GM21825 (cell line): ENCODE results near the gene CRK.
"Not testable (repeated sequence)": the region's sequence is repeated elsewhere in the genome, so short reads cannot be mapped to it uniquely, and the experiment has no call there.

Experiments used
- ATAC-seq: cut with Tn5 transposase; IDR thresholded peaks from one replicate; pipeline ENCODE4 v1.9.1; 2021; ENCODE audit warnings: mild to moderate bottlenecking, moderate library complexity; ENCODE audit not compliant: unreplicated experiment

CRK gene

GRCh38 chr17:1434150-1434549 is 21.9 kb downstream of the CRK start:
- no peak for ATAC-seq

DNA sequence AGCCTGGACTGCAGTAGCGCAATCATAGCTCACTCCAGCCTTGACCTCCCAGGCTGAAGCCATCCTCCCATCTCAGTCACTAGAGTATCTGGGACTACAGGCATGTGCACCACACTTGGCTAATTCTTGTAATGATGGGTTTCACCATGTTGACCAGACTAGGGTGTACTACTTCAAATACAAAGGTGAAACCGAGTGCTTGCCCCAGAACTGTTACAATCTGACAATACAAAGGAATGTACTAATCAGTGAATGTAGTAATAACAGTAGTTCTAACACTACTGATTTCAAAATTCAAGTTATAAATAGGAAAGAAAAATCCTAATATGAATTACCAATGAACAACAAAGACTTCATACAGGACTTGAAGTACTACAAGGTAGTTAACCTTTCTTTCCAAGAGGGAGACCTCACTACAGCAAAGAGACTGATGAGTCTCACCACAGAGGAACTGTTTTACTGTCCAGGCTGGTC is 24.4 kb downstream of the CRK start:
- no peak for ATAC-seq

GRCh38 chr17:1423456-1424135 is 32.4 kb downstream of the CRK start:
- ATAC-seq: no peak

- ATAC-seq: no peak
These were observed 33.1 kb downstream of the CRK start for GRCh38 chr17:1422885-1423284.

GRCh38 chr17:1421470-1421869 is 34.6 kb downstream of the CRK start:
- ATAC-seq: no peak

DNA sequence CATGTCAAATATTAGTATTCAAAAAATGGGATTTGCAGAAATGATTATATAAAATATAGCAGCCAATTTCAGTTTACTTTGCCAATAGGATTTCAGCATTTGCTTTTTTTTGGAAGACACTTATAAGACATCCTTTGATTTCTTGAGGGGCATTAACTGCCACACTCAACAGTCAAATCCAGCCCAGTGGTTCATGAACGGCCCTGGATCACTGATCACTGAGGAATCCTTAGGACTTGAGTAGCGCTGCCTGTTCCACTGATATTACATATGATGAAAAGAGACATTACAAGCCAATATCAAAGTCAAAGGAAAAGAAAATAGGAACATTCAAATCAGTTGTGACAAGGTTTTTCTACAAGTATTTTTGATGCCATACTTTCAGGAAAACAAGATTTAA is 35.1 kb downstream of the CRK start:
- no peak for ATAC-seq

DNA sequence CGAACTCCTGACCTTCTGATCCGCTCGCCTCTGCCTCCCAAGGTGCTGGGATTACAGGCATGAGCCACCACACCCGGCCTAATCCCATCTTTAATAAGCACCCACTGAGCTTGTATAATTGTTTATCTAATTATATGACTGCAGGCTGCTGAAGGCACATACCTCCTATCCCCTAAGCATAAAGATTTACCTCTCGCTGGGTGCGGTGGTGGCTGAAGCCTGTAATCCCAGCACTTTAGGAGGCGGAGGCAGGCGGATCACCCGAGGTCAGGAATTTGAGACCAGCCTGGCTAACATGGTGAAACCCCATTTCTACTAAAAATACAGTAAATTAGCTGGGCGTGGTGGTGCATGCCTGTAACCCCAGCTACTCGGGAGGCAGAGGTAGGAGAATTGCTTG is 35.9 kb downstream of the CRK start:
- ATAC-seq: no peak

GRCh38 chr17:1418476-1418875 is 37.6 kb downstream of the CRK start:
- ATAC-seq: not testable (repeated sequence)

GRCh38 chr17:1416414-1416813 is 39.6 kb downstream of the CRK start:
- no peak for ATAC-seq

DNA sequence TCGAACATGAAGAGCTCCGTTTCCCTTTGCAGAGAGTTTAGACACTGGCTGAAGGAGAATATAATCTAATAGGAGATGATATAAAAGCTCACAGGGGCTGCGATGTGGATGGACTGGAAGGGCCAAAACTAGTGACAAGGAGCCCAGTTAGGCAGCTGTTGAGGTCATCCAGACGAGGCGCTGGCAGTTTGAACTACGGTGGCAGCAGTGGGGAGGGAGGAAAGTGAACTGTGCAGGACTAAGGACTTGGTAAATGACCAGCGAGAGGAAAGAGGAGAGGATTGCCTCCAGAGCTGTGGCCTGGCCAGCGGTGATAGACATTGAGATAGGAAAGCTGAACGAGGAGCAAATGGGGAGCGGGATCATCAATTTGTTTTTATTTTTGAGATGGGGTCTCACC is 41.4 kb downstream of the CRK start:
- no peak for ATAC-seq

GRCh38 chr17:1414001-1414574 is 41.9 kb downstream of the CRK start:
- ATAC-seq: no peak

DNA sequence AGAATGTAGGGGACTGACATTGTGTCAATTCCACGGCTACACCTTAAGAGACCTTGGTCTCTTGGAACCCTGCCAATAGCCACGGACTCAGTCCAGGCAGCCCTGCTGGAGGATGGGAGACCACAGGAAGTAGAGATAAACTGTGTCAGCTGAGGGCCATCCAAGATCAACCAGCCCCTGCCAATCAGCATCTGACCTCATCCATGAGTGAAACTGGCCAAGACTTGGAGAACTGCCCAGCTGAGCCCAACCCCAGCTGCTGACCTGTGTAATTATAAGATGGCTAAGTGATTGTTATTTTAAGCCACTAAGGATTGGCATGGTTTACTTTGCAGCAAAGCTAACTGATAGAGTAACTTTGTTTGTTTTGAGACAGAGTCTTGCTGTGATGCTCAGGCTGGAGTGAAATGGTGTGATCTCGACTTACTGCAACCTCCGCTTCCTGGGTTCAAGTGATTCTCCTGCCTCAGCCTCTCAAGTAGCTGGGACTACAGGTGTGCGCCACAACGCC is 42.7 kb downstream of the CRK start:
- ATAC-seq: no peak

DNA sequence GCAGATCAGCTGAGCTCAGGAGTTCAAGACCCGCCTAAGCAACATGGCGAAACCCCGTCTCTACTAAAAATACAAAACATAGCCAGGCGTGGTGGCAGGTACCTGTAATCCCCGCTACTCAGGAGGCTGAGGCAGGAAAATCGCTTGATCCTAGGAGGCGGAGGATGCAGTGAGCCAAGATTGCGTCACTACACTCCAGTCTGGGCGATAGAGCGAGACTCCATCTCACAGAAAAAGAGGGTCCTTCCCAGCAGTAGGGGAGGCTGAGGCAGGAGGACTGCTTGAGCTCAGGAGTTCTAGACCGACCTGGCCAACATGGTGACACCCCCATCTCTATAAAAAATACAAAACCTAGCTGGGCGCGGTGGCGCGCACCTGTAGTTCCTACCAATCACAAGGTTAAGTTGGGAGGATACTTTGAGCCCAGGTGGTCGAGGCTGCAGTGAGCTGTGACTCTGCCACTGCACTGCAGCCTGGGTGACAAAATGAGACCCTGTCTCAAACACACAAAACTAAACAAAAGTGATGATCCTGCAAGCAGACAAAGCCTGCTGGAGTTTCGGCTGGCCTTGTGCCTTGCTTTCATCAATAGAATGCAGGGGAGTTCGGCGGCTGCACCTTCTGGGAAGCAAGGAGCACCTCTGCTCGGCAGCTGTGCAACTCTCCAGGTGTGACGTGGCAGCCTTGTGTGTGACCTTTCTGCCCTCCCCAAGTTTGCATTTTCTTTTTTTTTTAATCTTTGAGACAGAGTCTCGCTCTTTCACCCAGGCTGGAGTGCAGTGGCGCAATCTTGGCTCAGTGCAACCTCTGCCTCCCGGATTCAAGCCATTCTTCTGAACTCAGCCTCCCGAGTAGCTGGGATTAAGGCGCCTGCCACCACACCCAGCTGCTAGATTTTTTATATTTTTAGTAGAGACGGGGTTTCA is 43.6 kb downstream of the CRK start:
- ATAC-seq: no peak

DNA sequence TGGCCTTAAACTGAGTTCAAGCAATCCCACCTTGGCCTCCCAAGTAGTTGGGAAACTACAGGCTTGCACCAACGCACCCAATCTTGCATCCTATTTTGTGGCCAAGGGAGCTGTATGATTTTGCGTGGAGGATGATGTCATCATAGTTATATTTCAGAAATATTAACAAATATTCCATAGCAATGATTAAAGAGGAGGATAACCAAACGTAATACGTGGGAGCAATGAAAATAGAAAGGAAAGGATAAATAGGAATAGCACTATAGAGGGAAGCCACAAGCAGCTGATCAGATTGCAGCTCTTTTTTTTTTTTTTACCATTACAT is 53.8 kb downstream of the CRK start:
- no peak for ATAC-seq

DNA sequence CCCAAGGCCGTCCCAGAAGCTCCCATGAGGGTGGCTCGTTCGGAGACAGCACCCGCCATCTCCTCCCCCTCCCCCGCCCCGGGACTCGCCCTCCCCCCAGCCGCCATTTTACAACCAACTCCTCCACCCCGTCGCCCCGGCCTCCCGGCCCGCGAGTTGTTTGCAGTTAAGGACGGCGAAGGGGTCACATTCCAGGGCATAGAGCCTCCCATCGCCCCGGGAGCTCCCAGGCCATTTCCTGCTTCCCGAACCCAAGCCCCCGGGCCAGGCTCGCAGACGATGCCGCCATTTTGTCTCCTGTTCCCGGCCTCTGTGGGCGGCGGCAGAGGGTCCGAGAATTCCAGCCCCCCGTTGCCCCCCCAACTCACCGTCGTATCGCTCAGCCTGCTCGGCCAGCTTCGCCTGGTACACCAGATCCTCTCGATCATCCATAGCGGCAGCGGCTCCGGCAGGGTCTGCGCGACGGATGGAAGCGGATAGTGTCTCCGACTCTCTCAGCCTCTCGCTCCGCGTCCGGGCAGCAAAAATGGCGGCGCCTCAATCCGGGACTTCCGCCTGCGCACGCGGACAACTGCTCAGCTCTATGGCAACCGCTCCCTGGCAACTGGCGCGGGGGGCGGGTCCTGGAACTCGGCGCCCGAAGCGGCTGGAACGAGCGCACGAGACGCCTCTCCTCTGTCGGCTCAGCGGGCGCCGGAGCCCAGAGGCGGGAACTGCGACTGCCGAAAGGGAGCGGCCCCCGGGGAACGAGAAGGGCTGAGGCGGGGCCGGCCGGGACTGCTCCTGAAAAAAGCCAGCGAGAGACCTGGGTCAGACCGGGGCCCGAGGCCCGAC is 56.1 kb downstream of the CRK start, which contains the start of gene YWHAE:
Gene YWHAE, minus strand, starts transcription at position 544 of the 834 bp plus-strand sequence. Its CDS starts 112 bp downstream, at position 432.
- ATAC-seq: peak; percentile 85

DNA sequence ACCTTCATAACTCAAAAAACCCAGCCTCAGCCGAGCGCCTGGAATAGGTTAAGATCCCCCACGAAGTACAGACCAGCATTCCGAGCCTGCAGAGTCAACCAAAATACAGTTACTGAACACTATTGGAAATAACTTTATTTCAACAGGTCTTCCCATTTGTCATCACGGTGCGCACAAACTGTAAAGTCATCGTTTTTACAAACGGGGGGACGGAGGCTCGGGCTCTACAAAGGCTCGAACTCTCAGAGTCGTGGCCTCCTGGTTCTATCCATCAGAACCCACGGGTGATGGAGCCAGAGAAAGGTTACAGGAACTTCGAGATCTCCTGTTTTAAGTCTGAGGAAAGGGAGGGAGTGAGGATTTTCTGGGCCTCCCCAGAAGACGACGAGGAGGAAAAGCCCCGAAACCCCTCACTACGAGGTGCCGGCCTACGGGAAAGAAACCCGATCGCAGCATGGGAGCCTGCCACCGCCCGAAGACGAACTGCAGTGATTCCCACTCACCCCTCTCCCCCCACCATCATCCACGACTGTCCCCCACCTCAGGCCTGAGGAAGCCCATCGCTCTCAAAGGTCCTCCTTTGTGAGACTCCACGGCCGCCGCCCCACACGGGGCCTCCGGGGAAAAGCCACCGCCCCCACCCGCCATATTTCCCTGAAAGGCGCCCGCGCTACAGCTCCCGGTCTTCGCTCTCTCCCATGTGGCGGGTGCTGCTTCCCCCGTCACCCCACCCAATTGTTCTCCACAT is 56.9 kb downstream of the CRK start:
- ATAC-seq: peak; percentile 10

- no peak for ATAC-seq
These were observed 58.0 kb downstream of the CRK start for GRCh38 chr17:1398028-1398427.

- not testable (repeated sequence) for ATAC-seq
These were observed 60.0 kb downstream of the CRK start for GRCh38 chr17:1395876-1396665.

GRCh38 chr17:1391577-1391976 is 64.5 kb downstream of the CRK start:
- no peak for ATAC-seq
